ENCODE results near the gene LMO4.

GRCh38 chr1:87394982-87395381 lies 66.3 kb downstream of the LMO4 start:
- TF ChIP-seq ZNF274 (IDR thresholded peaks at IDR 0.05; ENCODE audit: low read depth, low read length) (no peak), YY1 (IDR thresholded peaks at IDR 0.05; ENCODE audit: insufficient read depth, insufficient read length) (no peak), SUZ12 (IDR thresholded peaks at IDR 0.05; ENCODE audit: extremely low read depth, insufficient read depth, insufficient read length) (no peak)
